Activated CD8-positive, alpha-beta T cell treated with anti-CD3 and anti-CD28 coated beads, Interleukin-2, amount 10 ng/mL, durations not matched to agents 7 days and 5 days (primary cell): ENCODE results near the gene MYOG. TPM values are rescaled to one million over a fixed set of nuclear protein-coding genes. Genes with fewer than 3 reads are reported as not detected.

Source experiments
- ATAC-seq: fragments of 150-1000 bp; cut with Tn5 transposase; one replicate; pipeline ENCODE4 v1.10.0; 2021; ENCODE audit warnings: moderate library complexity
- CTCF ChIA-PET: fragments of 350-600 bp; sonication (Branson Sonifier 250); formaldehyde crosslinking; loops from one replicate; lab custom pipeline; 2021; ENCODE audit warnings: antibody characterized with exemption; lab: Charles Lee
- POLR2A ChIA-PET: fragments of 350-600 bp; sonication (Branson Sonifier 250); formaldehyde crosslinking; loops from one replicate; lab custom pipeline; 2021; ENCODE audit warnings: antibody characterized with exemption; lab: Charles Lee
- DNase-seq: peaks from one replicate; pipeline ENCODE4 v3.0.0-alpha.2; 2020
- H3K27ac Mint-ChIP-seq: one replicate; pipeline ENCODE4 v1.8.0; 2021; ENCODE audit warnings: mild to moderate bottlenecking, mixed read lengths
- H3K27me3 Mint-ChIP-seq: one replicate; pipeline ENCODE4 v1.8.0; 2021; ENCODE audit warnings: low read depth, mixed read lengths
- H3K36me3 Mint-ChIP-seq: one replicate; pipeline ENCODE4 v1.8.0; 2021; ENCODE audit warnings: low read depth, mixed read lengths
- H3K4me1 Mint-ChIP-seq: one replicate; pipeline ENCODE4 v1.8.0; 2021; ENCODE audit warnings: low read depth, mixed read lengths
- H3K4me3 Mint-ChIP-seq: one replicate; pipeline ENCODE4 v1.8.0; 2021; ENCODE audit warnings: mild to moderate bottlenecking, mixed read lengths
- H3K9me3 Mint-ChIP-seq: one replicate; pipeline ENCODE4 v1.8.0; 2022; ENCODE audit warnings: mixed read lengths; ENCODE audit not compliant: insufficient read depth
- total RNA-seq, 2 experiments: library from RNA; stranded (reverse); gene quantifications; one replicate each; pipeline ENCODE4 v1.2.3, GENCODE V29; 2021

The MYOG gene
- total RNA-seq, 2 experiments from 2014 or later, result not detected

- peak overlapping the region; percentile 58 for H3K27ac Mint-ChIP-seq
- H3K27me3 Mint-ChIP-seq, result no peaks in the 10 kb centered on the region
- DNase-seq (no peak), ATAC-seq (no peak)
- ChIA-PET CTCF (interaction anchor here (0.6 to 1.9 kb wide), 4 partner anchors 138 to 307 kb away, joined by 3 to 6 read pairs (median 4); no protein-coding TSS in a partner anchor), POLR2A (interaction anchor here (1.0 kb wide), 1 partner anchor 27 kb away, joined by 3 read pairs; the partner anchor contains the start of gene TMEM183A)
- no peak overlapping the region for H3K4me3 Mint-ChIP-seq
- peaks cover 10% of the 10 kb centered on the region for H3K4me1 Mint-ChIP-seq
- H3K36me3 Mint-ChIP-seq, result no peaks in the 10 kb centered on the region
- H3K9me3 Mint-ChIP-seq, result no peaks in the 10 kb centered on the region
These were observed 51.9 kb downstream of the MYOG start for GRCh38 chr1:203033917-203034316.

DNA sequence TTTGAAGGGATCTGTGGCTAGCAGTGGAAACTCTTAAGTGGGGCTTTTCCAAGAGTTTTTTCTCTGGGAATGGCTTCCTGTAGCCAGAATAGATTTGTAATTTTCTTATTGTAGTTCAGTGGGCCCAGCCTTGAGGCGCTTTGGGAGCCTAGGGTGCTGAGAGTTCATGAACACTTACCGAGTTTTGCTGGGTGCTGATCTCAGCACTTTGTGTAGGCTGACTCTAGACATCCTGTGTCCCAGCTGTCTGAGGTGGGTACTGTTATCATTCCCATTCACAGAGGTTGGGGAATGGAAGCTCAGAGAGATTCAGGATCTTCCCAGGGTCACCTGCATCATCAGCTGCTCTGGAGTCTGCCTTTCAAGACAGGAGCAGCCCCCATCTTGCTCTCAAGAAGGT, 52.5 kb downstream of the MYOG start:
- Mint-ChIP-seq H3K27me3 (no peaks in the 10 kb centered on the region), H3K36me3 (no peaks in the 10 kb centered on the region), H3K9me3 (no peaks in the 10 kb centered on the region), H3K4me3 (no peak overlapping the region), H3K27ac (no peak overlapping the region), H3K4me1 (peaks cover 9% of the 10 kb centered on the region)
- ATAC-seq, result no peak
- CTCF ChIA-PET, result interaction anchor here (1.9 kb wide), 1 partner anchor 183 kb away, joined by 5 read pairs; no protein-coding TSS in a partner anchor
- POLR2A ChIA-PET, result no interaction called here
- no peak for DNase-seq

Other genes with a start within 250 kb of the MYOG start
- gene RABIF, start 196.9 kb downstream of the MYOG start, total RNA-seq, result 10 to 100 TPM; 13.6 TPM
- gene KLHL12, start 158.8 kb downstream of the MYOG start, total RNA-seq, result 10 to 100 TPM; 27.8 to 31.7 TPM
- 10 to 100 TPM; 60.8 to 70.7 TPM for gene ADIPOR1, start 127.7 kb downstream of the MYOG start, total RNA-seq
- 10 to 100 TPM; 17.0 to 19.1 TPM for gene CYB5R1, start 118.8 kb downstream of the MYOG start, total RNA-seq
- 10 to 100 TPM; 78.3 to 81.3 TPM for gene TMEM183A, start 78.6 kb downstream of the MYOG start, total RNA-seq
- 10 to 100 TPM; 31.9 to 32.0 TPM for gene PPFIA4, start 59.5 kb downstream of the MYOG start, total RNA-seq
- not detected for gene ADORA1, start 41.7 kb upstream of the MYOG start, total RNA-seq
- not detected for gene MYBPH, start 89.8 kb upstream of the MYOG start, total RNA-seq
- not detected for gene CHI3L1, start 100.7 kb upstream of the MYOG start, total RNA-seq
- under 1 TPM; 0.39 to 0.50 TPM for gene CHIT1, start 143.7 kb upstream of the MYOG start, total RNA-seq
- gene BTG2, start 219.5 kb upstream of the MYOG start, total RNA-seq, result 10 to 100 TPM; 58.6 to 58.9 TPM